ENCODE measurements around the gene CACNA1C. TPM values are rescaled to one million over a fixed set of nuclear protein-coding genes. Genes with fewer than 3 reads are reported as not detected.

CACNA1C gene
- total RNA-seq, 1 experiment from 2014 or later = 1.8 TPM

- no peak for DNase-seq (ENCODE audit: low read depth)
Observed at GRCh38 chr12:2389079-2389790, 336.4 kb downstream of the CACNA1C start.

GRCh38 chr12:2390133-2390532 lies 337.3 kb downstream of the CACNA1C start:
- DNase-seq (ENCODE audit: low read depth) = no peak

- DNase-seq (ENCODE audit: low read depth) = no peak
Observed at GRCh38 chr12:2390850-2391390, 338.1 kb downstream of the CACNA1C start.

GRCh38 chr12:2391740-2392331 lies 339.0 kb downstream of the CACNA1C start:
- DNase-seq (ENCODE audit: low read depth) = no peak

- no peak for DNase-seq (ENCODE audit: low read depth)
Observed at GRCh38 chr12:2393016-2393415, 340.2 kb downstream of the CACNA1C start.

- no peak for DNase-seq (ENCODE audit: low read depth)
Observed at GRCh38 chr12:2393996-2394395, 341.2 kb downstream of the CACNA1C start.

- peak; percentile 63 for DNase-seq (ENCODE audit: low read depth)
Observed at GRCh38 chr12:2395354-2395977, 342.7 kb downstream of the CACNA1C start.

GRCh38 chr12:2396448-2396871 lies 343.7 kb downstream of the CACNA1C start:
- DNase-seq (ENCODE audit: low read depth) = no peak

GRCh38 chr12:2397356-2398045 lies 344.7 kb downstream of the CACNA1C start:
- DNase-seq (ENCODE audit: low read depth) = peak; percentile 47

GRCh38 chr12:2401040-2401439 lies 348.3 kb downstream of the CACNA1C start:
- DNase-seq (ENCODE audit: low read depth) = no peak

GRCh38 chr12:2402073-2402579 lies 349.3 kb downstream of the CACNA1C start:
- no peak for DNase-seq (ENCODE audit: low read depth)

GRCh38 chr12:2403221-2403976 lies 350.6 kb downstream of the CACNA1C start:
- DNase-seq (ENCODE audit: low read depth) = no peak

GRCh38 chr12:2405039-2405438 lies 352.3 kb downstream of the CACNA1C start:
- DNase-seq (ENCODE audit: low read depth) = no peak

GRCh38 chr12:2406903-2407302 lies 354.1 kb downstream of the CACNA1C start:
- DNase-seq (ENCODE audit: low read depth) = no peak

GRCh38 chr12:2408262-2408661 lies 355.5 kb downstream of the CACNA1C start:
- no peak for DNase-seq (ENCODE audit: low read depth)

- no peak for DNase-seq (ENCODE audit: low read depth)
Observed at GRCh38 chr12:2409656-2410265, 357.0 kb downstream of the CACNA1C start.

GRCh38 chr12:2410496-2410895 lies 357.7 kb downstream of the CACNA1C start:
- DNase-seq (ENCODE audit: low read depth) = no peak

GRCh38 chr12:2411011-2411410 lies 358.2 kb downstream of the CACNA1C start:
- DNase-seq (ENCODE audit: low read depth) = no peak

- no peak for DNase-seq (ENCODE audit: low read depth)
Observed at GRCh38 chr12:2411616-2412304, 359.0 kb downstream of the CACNA1C start.

GRCh38 chr12:2412305-2412643 lies 359.5 kb downstream of the CACNA1C start:
- DNase-seq (ENCODE audit: low read depth) = no peak
